DND-41 (cell line): ENCODE measurements around the gene RP2.

Source experiments
- ATAC-seq: fragments of 200-7000 bp; cut with Tn5 transposase; 3 replicates; pipeline ENCODE4 v1.9.1; 2021; ENCODE audit warnings: low read depth; ENCODE audit not compliant: insufficient read depth
- DNase-seq: peaks from one replicate; pipeline ENCODE4 v3.0.0-alpha.2; 2020
- H2AFZ ChIP-seq: 2 replicates; pipeline ENCODE4 v1.6.0; 2012; ENCODE audit warnings: low read depth, low read length
- H3K27ac ChIP-seq: 2 replicates; pipeline ENCODE4 v1.5.1; 2012; ENCODE audit warnings: low read length, inconsistent platforms
- H3K27me3 ChIP-seq: fragments of 200-600 bp; sonication (generic); 2 replicates; pipeline ENCODE4 v1.6.0; 2012; ENCODE audit warnings: low read length, mild to moderate bottlenecking, inconsistent platforms; ENCODE audit not compliant: insufficient read depth, poor library complexity
- H3K36me3 ChIP-seq: 2 replicates; pipeline ENCODE4 v1.5.1; 2012; ENCODE audit warnings: low read length, inconsistent platforms; ENCODE audit not compliant: insufficient read depth
- H3K4me1 ChIP-seq: 2 replicates; pipeline ENCODE4 v1.5.1; 2012; ENCODE audit warnings: mild to moderate bottlenecking, low read length; ENCODE audit not compliant: insufficient read depth
- H3K4me2 ChIP-seq: 2 replicates; pipeline ENCODE4 v1.6.0; 2012; ENCODE audit warnings: mild to moderate bottlenecking, moderate library complexity, low read length, inconsistent platforms; ENCODE audit not compliant: insufficient read depth
- H3K4me3 ChIP-seq, 2 experiments: fragments of 200-600 bp in 1 of 2; shearing (Covaris generic) in 1 of 2; 2 replicates each; pipeline ENCODE4 v1.5.1; 2012 to 2016; ENCODE audit warnings: inconsistent platforms in 2 of 2, low read length in 2 of 2, mild to moderate bottlenecking in 2 of 2, low read depth in 1 of 2, moderate library complexity in 1 of 2
- H3K79me2 ChIP-seq: 2 replicates; pipeline ENCODE4 v1.6.0; 2012; ENCODE audit warnings: low read length, inconsistent platforms; ENCODE audit not compliant: insufficient read depth
- H3K9ac ChIP-seq: 2 replicates; pipeline ENCODE4 v1.6.0; 2012; ENCODE audit warnings: low read depth, mild to moderate bottlenecking, inconsistent platforms, low read length, moderate library complexity
- H3K9me3 ChIP-seq: 2 replicates; pipeline ENCODE4 v1.5.1; 2012; ENCODE audit warnings: low read length, moderate library complexity, mild to moderate bottlenecking, inconsistent platforms; ENCODE audit not compliant: insufficient read depth, severe bottlenecking
- H4K20me1 ChIP-seq: 2 replicates; pipeline ENCODE4 v1.6.0; 2012; ENCODE audit warnings: low read length; ENCODE audit not compliant: insufficient read depth
- CTCF ChIP-seq: IDR thresholded peaks from 2 replicates; pipeline ENCODE4 v1.5.1; 2012; ENCODE audit warnings: borderline replicate concordance, low read length, moderate library complexity, mild to moderate bottlenecking; ENCODE audit not compliant: poor library complexity, severe bottlenecking; ENCODE audit errors: extremely low read depth
- EZH2 ChIP-seq: IDR thresholded peaks from 3 replicates; pipeline ENCODE4 v1.6.1; 2012; ENCODE audit warnings: borderline replicate concordance, low read depth, mild to moderate bottlenecking, moderate library complexity, low read length, inconsistent platforms; ENCODE audit not compliant: severe bottlenecking

The RP2 gene

GRCh38 chrX:46823481-46823880 lies 13.4 kb upstream of the RP2 start:
- ATAC-seq: no peak
- Histone ChIP-seq H3K36me3 (no peaks in the 10 kb centered on the region), H3K27ac (no peak overlapping the region), H4K20me1 (no peaks in the 10 kb centered on the region), H3K9ac (no peak overlapping the region), H3K9me3 (no peaks in the 10 kb centered on the region), H3K4me3 (no peak overlapping the region), H2AFZ (no peak overlapping the region), H3K4me1 (no peaks in the 10 kb centered on the region), H3K27me3 (no peaks in the 10 kb centered on the region), H3K79me2 (no peaks in the 10 kb centered on the region), H3K4me2 (no peak overlapping the region)
- no peak for TF ChIP-seq EZH2
- no peak for TF ChIP-seq CTCF
- no peak for DNase-seq

GRCh38 chrX:46831765-46832327 lies 5.0 kb upstream of the RP2 start:
- Histone ChIP-seq H4K20me1 (no peaks in the 10 kb centered on the region), H3K79me2 (peaks cover 1% of the 10 kb centered on the region), H3K27ac (no peak overlapping the region), H3K9ac (no peak overlapping the region), H3K27me3 (no peaks in the 10 kb centered on the region), H3K4me1 (peaks cover 5% of the 10 kb centered on the region), H2AFZ (no peak overlapping the region), H3K9me3 (no peaks in the 10 kb centered on the region), H3K4me3 (no peak overlapping the region), H3K4me2 (no peak overlapping the region), H3K36me3 (no peaks in the 10 kb centered on the region; the same call in 1 of the 2 replicates)
- DNase-seq (no peak), ATAC-seq (no peak)
- no peak for TF ChIP-seq EZH2
- TF ChIP-seq CTCF: no peak

- H2AFZ ChIP-seq: peak overlapping the region; percentile 82
- TF ChIP-seq EZH2: no peak
- TF ChIP-seq CTCF: no peak
- peak overlapping the region; percentile 76 for H3K4me2 ChIP-seq
- H3K9ac ChIP-seq: peak overlapping the region; percentile 90
- no peaks in the 10 kb centered on the region for H3K9me3 ChIP-seq
- H3K4me1 ChIP-seq: peaks cover 27% of the 10 kb centered on the region
- H3K27me3 ChIP-seq: no peaks in the 10 kb centered on the region
- DNase-seq: no peak
- no peaks in the 10 kb centered on the region; the same call in 1 of the 2 replicates for H3K36me3 ChIP-seq
- H3K4me3 ChIP-seq: peak overlapping the region; percentile 61 to 97
- ATAC-seq: no peak
- peaks cover 59% of the 10 kb centered on the region for H3K79me2 ChIP-seq
- no peaks in the 10 kb centered on the region for H4K20me1 ChIP-seq
- H3K27ac ChIP-seq: peak overlapping the region; percentile 82
Measured at GRCh38 chrX:46837558-46838485, 979 bp downstream of the RP2 start.
